HG02623 (cell line): ENCODE data around the gene NOBOX.
"Not testable (repeated sequence)": the region's sequence is repeated elsewhere in the genome, so short reads cannot be mapped to it uniquely, and the experiment has no call there.

ENCODE experiments used
- ATAC-seq: cut with Tn5 transposase; IDR thresholded peaks from one replicate; pipeline ENCODE4 v1.9.1; 2021; ENCODE audit warnings: moderate library complexity; ENCODE audit not compliant: unreplicated experiment

NOBOX gene

DNA sequence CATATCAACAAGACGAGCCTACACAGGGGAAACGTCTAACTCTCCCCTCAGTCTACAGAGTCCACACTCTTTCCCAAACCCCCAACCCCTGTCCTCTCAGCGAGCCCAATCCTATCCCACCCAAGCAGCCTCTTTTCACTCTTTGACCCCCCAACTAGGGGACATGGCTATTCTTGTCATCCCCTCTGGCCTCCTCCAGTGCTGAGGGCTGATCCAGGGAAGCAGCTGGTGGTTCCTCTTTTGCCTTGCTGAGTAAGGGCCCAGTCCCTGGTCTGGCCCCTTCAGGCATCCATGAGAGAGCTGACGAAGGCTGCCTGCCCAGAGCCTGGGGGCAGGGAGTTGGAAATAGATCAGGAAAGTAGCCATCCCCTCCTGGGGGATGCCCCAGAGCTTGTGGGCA is 6.4 kb downstream of the NOBOX start:
- ATAC-seq: no peak

DNA sequence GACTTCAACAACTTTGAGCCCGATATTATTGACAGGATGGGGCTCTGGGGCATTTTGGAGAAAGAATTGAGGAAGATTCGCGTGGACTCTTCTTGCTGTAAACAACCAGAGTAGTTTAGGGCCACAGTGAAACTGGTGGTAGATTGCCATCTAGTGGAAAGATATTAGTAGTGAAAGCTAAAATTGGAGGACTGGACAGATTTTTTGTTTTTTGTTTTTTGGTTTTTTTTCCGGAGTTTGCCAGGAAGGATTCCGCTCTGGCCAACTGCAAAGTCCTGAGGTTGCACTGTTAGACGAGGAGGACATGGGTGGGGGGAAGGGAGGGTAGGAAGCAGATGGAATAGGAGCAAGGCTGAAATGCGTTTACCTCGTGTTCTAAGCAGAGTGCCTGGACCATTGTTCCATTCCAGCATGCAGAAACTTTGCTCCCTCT is 11.7 kb downstream of the NOBOX start:
- ATAC-seq: peak; percentile 77

DNA sequence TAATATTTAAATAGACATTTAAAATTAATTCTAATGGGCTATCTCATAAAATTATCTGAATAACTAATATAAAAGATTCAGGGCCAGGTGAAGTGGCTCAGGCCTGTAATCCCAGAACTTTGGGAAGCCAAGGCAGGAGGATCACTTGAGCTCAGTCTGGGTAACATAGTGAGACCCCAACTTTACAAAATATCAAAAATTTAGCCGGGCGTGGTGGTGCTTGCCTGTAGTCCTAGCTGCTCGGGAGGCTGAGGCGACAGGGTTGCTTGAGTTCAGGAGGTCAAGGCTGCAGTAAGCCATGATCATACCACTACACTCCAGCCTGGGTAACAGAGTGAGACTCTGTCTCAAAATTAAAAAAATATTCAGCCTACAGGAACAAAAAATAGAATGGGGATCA is 12.5 kb downstream of the NOBOX start:
- no peak for ATAC-seq

DNA sequence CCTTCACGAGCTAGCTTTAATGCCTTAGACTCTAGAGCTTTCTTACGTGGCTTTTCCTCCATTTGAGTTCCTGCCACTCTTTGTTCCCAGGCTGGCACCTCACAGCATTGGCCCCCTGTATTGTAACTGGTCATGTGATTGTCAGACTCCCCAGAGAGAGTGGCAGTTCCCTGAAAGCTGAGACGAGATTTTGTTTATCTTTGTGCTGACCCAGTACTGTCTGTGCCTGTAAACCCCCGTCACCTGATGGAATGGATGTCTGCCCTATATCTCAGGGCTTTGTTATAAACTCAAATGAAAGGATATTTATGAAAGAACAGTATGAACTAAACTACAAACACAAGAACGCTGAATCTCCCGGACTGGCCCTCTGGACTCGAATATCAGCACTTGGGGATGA is 13.0 kb downstream of the NOBOX start:
- ATAC-seq: no peak

DNA sequence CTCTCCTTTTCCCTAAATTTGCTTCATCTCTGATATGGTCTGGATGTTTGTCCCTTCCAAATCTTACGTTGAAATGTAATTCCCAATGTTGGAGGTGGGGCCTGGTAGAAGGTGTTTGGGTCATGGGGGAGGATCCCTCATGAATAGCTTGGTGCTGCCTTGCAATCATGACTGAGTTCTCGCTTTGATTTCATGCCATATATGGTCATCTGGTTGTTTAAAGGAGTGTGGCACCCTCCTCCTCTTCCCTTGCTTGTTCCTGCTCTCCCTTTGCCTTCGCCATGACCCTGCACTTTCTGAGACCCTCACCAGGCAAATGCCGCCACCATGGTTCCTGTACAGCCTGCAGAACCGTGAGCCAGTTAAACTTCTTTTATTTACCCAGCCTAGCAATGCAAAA is 14.5 kb downstream of the NOBOX start:
- ATAC-seq: no peak

DNA sequence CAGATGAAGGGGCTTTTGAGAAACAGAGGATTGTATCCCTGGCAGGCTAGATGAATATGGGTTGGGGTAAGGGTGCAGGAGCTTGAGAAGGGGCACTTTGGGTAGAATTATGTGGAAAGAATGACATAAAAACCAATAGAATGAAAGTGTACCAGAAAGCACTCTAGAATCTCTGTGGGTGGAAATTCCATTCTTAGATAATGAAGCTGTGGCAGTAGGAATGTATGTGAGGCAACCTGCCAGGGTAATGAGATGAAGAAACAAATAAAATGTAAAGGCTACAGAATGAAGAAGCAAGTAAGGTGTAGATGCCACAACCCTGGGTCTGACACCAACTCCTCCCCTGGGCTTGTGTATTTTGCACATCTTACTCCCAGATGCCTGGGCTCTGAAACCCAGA is 16.8 kb downstream of the NOBOX start:
- no peak for ATAC-seq

DNA sequence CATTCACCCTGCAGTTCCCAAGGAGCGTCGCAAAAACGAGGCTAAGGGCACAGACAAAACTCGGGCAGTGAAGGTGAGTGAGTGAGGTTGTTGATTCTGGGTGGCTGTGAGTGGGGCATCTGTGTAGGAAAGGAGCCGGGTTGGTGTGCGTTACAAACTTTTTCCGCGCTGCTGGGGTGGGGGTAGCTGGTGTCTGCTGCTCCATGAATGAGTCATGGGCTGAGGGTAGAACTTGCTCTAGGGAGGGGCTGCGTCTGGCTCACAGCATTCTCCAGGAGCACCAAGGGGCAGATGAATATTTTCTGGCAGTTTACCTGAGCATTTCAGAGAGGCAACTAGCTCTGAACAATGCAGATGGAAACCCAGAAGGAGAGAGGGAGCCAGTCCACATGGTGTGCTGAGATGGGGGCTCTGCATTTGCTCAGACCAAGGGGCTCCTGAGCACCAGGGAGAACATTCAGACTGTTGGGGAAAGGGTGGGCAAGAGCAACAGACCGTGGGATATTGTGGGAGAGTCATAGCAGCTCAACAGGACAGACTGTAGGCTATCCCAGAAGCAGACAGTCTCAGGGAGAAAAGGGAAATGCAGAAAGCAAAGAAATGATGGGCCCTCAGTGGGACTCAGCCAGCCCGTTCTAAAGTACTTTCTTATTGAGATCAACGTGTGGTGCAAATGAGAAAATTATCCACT is 18.8 kb downstream of the NOBOX start:
- ATAC-seq: peak; percentile 37

DNA sequence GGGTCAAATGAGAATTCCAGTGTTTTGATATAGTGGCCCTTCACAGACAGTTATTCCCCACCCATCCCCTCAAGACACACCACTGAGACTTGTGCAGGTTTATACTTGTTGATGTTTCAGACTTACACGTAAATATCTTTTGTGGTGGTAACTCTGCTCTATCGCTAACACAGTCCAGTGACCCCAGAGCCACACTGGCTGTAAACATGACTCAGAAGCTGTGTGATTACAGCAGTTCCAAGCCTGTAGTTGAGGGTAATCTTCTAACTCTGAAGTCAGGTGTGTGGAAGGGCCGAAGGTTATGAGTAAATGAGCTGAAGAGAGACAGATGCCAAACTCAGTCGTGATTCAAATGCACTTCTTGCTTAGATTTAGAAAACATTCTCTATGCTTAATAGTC is 19.4 kb downstream of the NOBOX start:
- peak; percentile 62 for ATAC-seq

DNA sequence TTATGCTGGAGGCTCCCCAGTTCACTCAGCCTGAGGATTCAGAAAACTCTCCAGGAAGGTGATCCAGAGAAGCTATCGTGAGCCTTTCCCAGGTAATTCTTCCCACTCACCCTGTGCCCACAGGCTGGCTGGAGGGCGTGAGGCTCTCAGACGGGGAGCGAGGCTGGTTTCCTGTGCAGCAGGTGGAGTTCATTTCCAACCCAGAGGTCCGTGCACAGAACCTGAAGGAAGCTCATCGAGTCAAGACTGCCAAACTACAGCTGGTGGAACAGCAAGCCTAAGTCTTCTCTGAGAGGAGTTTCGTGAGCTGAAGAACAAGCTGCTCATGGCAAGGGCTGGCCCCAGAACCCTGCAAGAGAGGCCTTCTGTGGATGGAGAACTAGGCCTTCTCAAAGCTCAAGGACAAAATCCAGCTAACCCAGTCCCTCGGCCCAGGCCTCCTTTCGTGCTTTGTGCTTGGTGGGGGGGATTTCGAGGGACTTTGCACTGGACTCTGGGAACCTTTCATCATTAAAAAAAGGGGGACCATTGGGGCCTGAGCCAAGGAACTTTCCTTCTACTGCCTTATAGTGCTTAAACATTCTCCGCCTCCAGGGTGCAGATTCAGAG is 23.6 kb downstream of the NOBOX start:
- ATAC-seq: no peak

DNA sequence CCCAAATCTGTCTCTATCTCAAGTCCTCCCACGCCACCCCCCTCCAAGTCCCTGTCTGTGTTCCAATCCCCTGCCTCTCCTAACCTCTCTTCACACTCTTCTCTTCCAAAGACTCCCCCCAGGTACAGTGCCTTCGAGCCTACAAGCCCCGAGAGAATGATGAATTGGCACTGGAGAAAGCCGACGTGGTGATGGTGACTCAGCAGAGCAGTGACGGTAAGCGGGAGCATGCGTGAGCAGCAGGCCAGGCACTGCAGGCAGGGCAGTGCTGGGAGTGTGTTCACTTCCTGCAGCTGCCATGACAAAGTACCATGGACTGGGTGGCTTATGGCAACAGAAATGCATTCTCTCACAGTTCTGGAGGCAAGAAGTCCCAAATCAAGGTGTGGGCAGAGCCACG is 24.8 kb downstream of the NOBOX start:
- no peak for ATAC-seq

DNA sequence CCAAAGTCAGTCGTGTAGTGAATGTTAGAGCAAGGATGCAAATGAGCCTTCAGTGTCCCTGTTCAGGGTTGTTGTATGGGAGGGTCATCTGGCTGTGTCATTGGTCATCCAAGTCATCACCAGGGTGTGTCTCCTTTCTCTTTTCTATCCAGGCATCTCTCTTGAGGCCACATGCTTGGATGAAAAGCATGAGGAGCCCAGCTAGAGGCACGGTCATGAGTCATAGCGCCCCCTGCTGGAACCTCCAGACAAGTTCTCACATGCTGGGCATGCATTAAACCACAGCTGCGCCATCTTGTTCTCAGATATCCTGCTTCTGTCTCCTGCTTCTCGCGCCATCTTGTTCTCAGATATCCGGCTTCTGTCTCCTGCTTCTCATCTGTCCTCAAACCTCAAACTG is 34.3 kb downstream of the NOBOX start:
- not testable (repeated sequence) for ATAC-seq

DNA sequence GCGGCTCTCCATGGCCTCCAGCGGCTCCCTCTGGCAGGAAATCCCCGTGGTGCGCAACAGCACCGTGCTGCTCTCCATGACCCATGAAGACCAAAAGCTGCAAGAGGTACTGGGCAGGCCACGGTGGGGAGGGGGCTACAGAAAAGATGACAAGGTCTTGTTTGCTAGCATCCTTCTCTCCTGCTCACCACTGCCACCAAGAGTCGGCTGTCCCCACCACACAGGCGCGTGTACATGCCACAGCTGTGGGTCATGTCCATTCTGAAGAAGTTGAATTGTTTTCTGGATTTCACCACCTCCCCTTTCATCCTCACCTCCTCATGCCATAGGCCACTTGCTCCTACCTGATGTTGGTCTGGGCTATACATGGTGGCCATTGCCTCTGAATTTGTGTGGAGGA is 36.2 kb downstream of the NOBOX start:
- ATAC-seq: not testable (repeated sequence)

DNA sequence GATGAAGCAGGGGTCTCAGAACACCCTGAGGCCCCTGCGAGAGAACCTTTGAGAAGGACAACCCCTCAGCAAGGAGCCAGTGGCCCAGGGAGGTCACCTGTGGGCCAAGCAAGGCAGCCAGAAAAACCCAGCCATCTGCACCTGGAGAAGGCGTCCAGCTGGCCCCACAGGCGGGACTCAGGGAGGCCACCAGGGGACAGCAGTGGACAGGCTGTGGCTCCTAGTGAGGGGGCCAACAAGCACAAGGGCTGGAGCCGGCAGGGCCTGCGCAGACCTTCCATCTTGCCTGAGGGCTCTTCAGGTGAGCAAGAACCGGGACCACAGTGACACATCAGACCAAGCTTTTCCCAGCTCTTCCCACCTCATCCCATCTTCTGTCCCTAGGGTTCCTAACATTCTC is 38.0 kb downstream of the NOBOX start:
- not testable (repeated sequence) for ATAC-seq

DNA sequence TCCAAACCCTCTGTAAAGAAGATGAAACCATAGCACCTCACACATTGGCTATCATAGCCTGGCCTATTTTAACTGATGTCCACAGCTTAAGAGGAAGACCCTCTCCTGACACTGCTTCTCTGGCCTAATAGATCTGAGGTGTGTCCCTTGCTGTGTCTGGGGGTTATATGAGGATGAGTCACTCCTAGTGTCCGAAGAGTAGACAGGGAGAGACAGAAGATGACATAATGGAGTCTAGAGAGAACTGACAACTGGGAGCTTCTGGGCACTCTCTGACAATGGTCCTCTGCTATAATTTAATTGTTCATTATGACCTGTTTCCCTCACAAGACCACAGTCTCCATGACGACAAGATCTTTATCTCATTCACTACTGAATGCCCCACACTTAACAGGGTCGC is 41.4 kb downstream of the NOBOX start:
- ATAC-seq: not testable (repeated sequence)

DNA sequence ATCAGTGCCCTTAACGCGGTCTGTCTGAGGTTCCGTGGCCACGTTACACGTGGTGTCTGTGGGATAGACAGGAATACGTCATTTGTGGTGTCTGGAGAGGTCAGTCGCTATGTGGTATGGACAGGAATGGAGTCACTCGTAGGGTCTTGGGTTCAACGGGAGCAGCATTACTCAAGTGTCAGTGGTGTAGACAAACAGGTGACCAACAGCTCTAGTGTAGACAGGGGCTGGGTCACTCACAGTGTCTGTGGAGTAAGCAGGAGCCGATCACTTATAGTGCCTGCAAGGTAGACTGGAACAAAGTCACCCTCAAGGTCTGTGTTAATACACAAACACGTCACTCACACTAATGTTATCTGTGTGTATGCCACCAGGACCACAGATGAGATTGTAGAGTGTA is 46.6 kb downstream of the NOBOX start:
- not testable (repeated sequence) for ATAC-seq

DNA sequence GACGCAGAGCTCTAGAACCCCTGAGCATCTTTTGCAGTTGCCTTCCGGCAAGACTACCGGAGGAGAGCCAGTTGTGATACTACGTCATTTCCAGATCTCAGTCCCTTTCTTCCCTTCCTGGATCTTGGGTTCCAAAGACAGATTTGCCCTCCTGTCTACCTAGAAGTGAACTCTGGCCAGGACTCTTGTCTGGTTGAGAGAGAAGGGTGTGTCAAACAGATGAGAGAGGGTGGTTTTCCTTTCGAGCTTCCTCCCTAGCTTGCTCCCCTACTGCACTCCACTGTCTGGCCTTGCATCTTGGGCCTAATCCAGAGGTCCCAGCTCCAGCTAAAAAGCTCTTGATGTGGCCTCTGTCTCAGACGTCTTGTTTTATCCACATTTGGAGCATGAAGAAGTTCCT is 47.3 kb downstream of the NOBOX start:
- not testable (repeated sequence) for ATAC-seq

DNA sequence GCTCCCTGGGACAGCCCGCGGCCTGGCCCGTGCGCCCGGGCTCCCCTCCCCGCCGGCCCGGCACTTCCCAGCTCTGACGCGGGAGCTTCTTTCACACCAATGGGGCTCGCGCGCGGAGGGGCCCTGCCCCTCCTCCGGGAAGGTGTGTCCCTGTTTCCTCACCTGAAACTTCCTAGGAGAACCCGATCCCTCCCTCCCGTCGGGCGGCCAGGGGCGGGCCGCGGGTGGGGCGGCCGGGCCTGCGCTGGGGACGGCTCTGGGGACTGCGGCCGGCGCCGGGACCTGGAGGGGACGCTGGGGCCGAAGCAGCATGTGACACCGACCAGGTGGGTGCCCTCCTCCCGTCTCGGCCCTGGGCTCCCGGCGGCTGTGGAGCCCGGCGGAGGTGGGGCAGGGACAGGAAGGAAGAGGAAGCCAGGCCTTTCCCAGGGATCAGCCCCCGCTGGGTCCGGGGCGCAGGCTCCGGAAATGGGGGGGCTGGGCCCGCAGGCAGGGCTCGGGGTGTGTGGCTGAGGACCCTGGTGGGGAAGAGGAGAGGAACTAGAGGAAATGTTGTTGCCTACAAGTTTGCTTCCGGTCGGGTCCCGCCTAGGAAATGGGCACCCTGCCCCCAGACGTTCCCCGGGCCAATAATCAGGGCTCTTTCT is 48.2 kb downstream of the NOBOX start, which contains the start of gene ARHGEF5:
TSS of gene ARHGEF5 (plus strand) at position 227 of the 647 bp plus-strand sequence. CDS start 7,268 bp downstream, outside the sequence.
- peak; percentile 70 for ATAC-seq

DNA sequence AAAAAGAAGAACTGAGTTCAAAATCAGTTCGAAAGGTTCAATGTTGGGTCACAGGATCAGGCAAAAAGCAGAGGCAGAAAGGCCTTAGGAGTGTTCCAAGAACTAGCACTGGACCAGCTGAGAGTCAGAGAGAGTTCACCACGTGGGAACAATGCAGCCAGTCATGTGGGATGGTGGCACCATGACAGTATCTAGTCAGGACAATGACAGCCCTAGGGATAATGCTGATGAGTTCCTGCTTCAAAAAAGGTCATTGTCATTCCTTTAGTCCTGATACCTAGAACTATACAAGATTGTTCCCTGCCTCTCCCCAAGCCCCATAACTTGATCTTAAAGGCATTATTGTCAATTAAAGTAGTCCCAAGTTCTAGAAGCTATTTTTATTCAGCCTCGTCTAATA is 51.8 kb downstream of the NOBOX start:
- ATAC-seq: not testable (repeated sequence)

DNA sequence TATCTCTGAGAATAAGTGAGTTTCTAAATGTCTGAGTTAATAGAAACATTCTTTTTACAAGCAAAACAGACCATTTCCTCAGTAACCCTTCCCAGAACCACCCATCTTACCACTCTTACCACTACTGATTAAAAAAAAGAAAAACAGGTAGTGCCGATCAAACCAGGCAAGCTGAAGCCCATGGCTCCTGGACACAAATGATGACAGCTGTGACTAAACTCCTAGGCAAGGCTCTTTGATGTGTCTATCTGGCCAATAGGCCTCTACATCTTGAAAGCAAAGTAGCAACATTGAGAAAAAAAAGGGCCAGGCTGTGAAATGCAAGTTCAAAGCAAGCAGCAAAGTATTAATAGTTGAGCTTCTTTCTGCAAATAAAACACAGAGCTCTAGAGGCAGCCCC is 54.9 kb downstream of the NOBOX start:
- ATAC-seq: peak; percentile 29
